GM19397 (cell line): ENCODE results near the gene SDK2.
A peak's percentile ranks its signal among the peaks of the same experiment; 100 is the strongest.

Experiments used
- ATAC-seq: cut with Tn5 transposase; IDR thresholded peaks from one replicate; pipeline ENCODE4 v1.9.1; 2021; ENCODE audit warnings: mild to moderate bottlenecking, moderate library complexity; ENCODE audit not compliant: unreplicated experiment

The SDK2 gene

GRCh38 chr17:73611630-73612029 is 32.6 kb downstream of the SDK2 start:
- no peak for ATAC-seq

DNA sequence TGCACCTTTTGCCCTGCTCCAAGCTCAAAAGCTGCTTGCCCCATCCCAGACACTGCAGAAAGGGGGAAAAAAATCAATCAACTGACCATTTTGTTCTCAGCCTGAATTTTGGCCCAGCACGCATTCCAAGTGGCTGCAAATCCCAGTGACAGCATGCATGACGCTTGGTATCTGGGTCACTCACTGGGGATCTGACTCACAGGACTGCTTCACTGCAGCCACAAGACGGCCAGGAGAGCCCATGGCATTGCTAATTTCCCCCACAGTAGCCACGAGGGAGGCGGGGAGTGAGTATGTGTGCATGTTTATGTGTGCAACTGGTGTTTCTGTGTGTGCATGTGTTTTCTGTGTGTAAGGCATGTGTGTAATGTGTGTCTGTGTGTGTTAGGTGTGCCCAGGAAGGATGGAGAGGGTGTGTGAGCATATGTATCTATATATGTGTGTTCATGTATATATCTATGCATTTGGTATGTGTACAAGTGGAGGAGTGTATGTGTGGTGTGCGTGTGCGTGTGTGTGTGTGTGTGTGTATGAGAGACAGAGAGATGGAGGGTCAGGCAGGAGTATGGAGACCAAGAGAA is 33.8 kb downstream of the SDK2 start:
- no peak for ATAC-seq

DNA sequence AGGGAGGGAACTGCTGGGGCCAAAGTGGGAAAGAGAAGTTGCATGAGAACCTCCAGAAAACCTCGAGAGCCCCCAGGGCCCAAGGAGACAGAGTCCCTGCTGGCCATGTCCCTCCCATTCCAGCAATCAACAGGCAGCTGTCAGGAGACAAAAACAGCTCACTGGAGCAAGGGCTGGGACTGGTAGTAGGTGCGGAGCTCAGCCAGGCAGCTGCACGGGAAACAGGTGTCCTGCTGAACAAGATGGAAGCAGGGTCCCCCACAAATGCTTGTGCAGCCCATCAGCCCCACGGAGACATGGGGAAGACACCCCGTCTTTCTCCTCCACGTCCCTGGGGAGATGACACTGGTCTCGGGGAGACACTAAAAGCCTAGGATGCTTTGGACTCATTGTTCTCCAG is 34.5 kb downstream of the SDK2 start:
- no peak for ATAC-seq

- no peak for ATAC-seq
Observed at GRCh38 chr17:73609060-73609459, 35.2 kb downstream of the SDK2 start.

GRCh38 chr17:73605444-73605843 is 38.8 kb downstream of the SDK2 start:
- no peak for ATAC-seq

DNA sequence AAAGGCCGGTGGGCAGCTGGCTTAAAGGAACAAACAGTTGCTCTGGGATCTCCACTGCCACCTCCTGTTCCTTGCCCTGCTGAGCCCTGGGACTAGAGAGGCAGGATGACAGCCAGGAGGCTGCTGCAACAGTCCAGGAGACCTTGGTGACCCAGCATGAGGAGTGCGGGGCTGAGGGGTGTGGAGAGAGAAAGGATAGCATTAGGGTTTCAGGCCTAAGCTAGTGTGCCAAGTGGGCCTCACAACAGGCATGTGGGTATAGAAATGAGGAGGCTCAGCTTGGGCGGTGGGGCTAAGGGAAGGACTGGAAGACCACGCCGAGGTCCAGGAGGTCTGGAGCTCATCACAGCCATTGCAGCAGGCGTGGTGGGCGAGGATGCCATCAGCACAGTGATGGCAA is 39.8 kb downstream of the SDK2 start:
- no peak for ATAC-seq

GRCh38 chr17:73603971-73604370 is 40.3 kb downstream of the SDK2 start:
- ATAC-seq: no peak

DNA sequence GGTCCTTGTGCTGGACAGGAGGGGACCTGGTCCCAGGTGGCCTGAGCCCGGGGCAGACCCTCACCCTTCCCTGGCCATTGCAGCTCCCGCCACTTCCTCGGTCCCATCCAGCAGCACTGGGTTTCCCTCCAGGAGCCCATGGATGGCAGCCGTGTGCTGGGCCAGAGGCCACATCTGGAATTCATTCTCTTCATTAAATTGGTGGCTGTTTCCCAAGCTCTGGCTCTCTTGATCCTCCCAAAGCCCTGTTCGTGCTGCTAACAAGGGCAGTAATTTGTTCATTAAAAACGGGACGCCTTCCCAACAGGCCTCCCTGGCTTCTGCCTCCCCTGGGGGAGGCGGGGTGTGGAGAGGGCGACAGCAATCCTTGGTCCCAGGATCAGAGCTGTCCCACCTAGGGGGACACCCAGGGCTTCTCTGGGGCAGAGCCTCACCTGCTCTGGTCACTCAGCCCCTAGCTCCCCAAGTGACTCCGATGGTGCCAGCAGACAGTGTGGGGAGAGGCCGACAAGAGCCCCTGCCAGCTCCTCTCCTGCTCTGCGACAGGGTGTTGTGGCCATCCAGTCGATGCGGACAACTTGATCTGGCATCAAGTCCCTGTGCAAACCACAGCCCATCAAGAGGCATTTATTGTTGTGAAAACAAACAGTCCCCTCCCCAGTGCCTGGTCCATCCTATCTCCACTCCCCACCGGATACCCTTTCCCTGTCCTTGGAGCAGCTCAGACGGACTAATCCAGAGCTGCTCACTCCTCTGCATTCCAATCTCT is 44.0 kb downstream of the SDK2 start:
- no peak for ATAC-seq

DNA sequence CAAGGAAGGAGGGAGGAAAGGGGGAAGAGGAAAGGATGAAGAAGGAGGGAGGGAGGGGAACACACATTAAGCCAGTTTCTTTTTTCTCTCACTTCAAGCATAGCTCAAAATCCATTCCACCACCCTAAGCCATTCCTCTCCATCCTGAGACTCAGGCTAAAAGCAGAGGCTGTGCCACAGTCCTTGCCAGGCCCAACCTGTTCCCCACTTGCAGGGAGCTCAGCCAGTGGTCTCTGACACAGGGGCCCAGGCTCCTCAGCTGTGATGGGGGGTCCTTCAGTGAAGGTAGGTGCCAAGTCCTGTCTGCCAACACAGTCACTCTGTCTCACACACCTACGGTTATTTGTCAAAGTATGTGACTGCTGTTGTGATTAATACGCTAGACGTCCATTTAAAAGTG is 44.6 kb downstream of the SDK2 start:
- ATAC-seq: no peak

- no peak for ATAC-seq
Observed at GRCh38 chr17:73598212-73598611, 46.0 kb downstream of the SDK2 start.

- no peak for ATAC-seq
Observed at GRCh38 chr17:73595931-73596330, 48.3 kb downstream of the SDK2 start.

DNA sequence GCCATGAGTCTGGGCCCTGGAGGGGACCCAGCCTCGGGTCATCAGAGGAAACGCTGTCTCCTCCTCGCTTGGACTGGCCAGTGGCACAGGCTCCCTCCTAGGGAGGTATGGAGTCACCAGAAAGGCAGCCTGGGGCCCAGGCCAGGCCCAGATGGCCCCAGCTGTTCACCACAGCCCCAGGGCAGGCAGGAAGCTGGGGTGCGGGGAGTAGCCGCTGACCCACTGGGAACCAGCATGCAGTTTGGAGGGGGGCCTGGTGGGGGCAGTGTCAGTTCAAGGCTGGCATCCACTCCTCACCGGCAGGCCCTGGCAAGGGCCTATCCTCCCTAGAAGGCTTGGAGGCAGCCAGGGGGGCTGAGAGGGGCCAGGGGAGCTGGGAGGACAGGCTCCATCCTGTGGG is 48.8 kb downstream of the SDK2 start:
- no peak for ATAC-seq

DNA sequence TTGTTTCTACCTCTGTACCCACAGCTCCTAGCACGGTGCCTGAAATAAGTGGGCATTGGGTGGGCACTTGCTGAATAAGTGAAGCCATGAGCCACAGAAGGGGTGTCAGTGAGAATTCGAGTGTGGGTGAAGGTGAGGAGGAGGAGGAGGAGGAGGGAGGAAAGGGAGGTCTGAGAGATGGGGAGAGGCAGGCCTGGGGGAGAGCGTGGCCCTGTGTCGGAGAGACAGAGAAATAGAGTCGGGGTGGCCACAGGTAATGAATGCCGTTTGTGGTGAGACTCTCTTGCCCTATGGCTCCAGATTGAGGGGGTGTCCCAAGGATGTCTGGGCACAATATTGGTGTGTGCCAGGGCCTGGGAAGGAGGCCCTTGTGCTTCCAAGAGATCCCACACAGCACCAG is 49.2 kb downstream of the SDK2 start:
- ATAC-seq: no peak

GRCh38 chr17:73594598-73594997 is 49.6 kb downstream of the SDK2 start:
- ATAC-seq: no peak

GRCh38 chr17:73594025-73594424 is 50.2 kb downstream of the SDK2 start:
- ATAC-seq: no peak

GRCh38 chr17:73593249-73593965 is 50.8 kb downstream of the SDK2 start:
- no peak for ATAC-seq

DNA sequence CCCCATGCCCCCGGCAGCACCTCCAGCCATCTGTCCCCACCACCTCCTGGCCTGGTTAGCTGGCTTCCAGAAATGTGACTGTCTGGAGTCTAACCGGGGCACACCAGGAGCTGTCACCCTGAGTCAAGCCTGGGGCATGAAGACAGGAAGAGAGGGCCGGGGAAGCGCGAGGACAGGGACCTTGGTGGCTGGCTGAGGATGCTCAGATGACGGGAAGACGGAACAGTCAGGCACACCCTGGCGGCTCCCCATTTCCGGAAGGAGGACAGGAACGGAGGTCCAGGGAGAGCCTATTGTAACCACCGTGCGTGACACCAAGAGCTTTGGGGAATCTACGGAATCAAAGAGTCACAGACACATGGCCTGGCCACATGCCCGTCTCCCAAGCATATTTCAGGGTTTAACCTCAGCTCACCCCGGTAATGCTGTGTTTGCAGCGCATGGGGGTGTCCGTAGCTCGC is 51.7 kb downstream of the SDK2 start:
- ATAC-seq: no peak

GRCh38 chr17:73592079-73592415 is 52.2 kb downstream of the SDK2 start:
- peak; percentile 6 for ATAC-seq

GRCh38 chr17:73591296-73592078 is 52.8 kb downstream of the SDK2 start:
- ATAC-seq: peak; percentile 81

DNA sequence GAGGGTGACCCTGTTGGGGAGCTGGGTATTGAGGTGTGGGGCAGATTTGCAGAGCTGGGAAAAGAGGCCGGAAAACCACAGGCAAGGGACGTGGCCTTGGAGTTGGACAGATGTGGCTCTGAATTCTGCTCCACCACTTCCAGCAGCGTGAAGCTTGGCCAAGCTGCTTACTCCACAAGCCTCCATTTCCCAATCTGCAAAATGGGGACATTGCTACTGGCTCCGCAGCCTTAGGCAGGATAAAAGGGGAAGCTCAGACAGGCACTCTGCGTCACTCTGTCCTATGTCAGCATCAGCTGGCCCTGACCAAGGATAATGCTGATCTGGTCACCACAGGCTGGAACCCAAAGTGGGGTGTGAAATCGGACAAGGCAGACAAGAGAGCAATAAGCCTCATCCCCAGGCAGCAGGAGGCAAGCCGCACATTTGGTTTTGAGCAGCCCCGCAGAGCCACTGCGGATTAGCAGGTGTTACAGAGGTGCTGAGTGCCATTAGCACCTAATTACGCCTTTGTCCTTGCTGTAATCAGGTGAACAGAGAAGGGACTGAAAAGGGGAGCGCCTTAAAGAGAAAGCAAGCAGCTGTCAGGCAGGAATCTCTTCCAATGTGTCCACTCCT is 54.8 kb downstream of the SDK2 start:
- ATAC-seq: no peak

DNA sequence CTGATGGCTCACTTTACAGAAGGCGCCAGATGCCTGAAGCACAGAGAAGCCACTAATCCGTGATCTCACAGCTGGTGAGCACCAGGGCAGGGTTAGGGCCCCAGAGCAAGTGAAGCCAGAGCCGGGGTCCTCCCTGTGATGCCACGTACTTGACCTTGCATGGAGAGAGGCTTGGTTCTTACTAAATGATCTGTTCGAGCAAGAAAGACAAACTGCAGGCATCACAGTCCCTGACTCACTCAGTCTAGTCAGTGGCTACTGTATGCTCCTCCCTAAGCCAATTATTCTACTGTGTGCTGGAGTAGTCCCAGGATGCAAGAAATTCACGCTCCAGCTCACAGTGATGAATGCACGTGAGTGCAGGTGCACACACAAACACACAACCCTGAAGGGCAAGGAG is 55.4 kb downstream of the SDK2 start:
- no peak for ATAC-seq
